Mammary epithelial cell (primary cell): Measurements from ENCODE around the gene PRKCZ.

ENCODE experiments used
- EZH2 ChIP-seq: IDR thresholded peaks from 2 replicates; pipeline ENCODE4 v1.6.1; 2012; ENCODE audit warnings: low read length, inconsistent platforms, borderline replicate concordance
- TF ChIP-seq, protein P1 (sequence below), 2 donors: IDR thresholded peaks in 1 of 2; conservative IDR thresholded peaks in 1 of 2; 2 replicates each; pipeline ENCODE4 v1.5.1; 2011 to 2012; ENCODE audit warnings: inconsistent platforms in 2 of 2, low read length in 2 of 2, mild to moderate bottlenecking in 2 of 2, control low read depth in 1 of 2, low read depth in 1 of 2; ENCODE audit not compliant: insufficient read depth in 1 of 2; ENCODE audit errors: extremely low read depth in 1 of 2

DNA sequence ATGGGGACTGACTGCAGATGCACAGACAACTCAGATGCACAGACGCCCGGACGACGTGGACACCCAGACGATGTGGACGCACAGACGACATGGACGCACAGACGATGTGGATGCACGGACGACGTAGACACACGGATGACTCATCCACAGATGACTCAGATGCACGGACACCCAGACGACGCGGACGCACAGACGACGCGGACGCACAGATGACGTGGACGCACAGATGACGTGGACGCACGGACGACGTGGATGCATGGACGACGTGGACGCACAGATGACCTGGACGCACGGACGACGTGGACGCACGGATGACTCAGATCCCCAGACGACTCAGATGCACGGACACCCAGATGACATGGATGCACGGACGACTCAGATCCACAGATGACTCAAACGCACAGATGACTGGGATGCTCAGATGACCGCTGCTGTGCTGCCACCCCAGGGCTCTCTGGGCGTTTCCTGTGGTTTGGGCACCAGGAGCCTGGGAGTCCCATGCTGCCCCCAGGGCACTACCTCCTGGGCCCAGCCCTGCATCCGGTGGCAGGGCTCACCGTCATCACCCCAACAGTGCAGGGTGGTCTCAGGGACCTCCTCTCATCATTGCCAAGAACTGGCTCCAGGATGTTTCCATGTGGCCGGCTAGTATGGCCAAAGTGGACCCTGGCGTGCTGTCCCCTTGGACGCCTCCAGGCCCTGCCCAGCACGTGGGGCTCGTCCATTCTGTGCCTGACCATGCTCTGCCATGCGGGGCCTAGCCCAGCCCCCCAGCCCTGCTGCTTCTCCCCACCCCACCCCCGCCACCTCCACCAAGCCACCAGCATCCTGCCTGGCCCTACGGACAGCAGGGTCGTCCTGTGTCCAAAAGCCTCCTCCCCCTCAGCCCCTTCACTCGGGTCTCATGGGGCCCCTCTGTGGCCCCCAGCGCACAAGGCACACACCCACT, 130.4 kb downstream of the PRKCZ start:
- TF ChIP-seq, protein P1, sequence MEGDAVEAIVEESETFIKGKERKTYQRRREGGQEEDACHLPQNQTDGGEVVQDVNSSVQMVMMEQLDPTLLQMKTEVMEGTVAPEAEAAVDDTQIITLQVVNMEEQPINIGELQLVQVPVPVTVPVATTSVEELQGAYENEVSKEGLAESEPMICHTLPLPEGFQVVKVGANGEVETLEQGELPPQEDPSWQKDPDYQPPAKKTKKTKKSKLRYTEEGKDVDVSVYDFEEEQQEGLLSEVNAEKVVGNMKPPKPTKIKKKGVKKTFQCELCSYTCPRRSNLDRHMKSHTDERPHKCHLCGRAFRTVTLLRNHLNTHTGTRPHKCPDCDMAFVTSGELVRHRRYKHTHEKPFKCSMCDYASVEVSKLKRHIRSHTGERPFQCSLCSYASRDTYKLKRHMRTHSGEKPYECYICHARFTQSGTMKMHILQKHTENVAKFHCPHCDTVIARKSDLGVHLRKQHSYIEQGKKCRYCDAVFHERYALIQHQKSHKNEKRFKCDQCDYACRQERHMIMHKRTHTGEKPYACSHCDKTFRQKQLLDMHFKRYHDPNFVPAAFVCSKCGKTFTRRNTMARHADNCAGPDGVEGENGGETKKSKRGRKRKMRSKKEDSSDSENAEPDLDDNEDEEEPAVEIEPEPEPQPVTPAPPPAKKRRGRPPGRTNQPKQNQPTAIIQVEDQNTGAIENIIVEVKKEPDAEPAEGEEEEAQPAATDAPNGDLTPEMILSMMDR (conservative IDR thresholded peaks at IDR 0.05 in 1 of 2, IDR thresholded peaks at IDR 0.05 in 1 of 2; ENCODE audit: extremely low read depth in 1 of 2, insufficient read depth in 1 of 2, low read depth in 1 of 2, low read length in 2 of 2), result no peak
- TF ChIP-seq EZH2, result no peak
